ENCODE data around the gene ZNF609.

Gene ZNF609

DNA sequence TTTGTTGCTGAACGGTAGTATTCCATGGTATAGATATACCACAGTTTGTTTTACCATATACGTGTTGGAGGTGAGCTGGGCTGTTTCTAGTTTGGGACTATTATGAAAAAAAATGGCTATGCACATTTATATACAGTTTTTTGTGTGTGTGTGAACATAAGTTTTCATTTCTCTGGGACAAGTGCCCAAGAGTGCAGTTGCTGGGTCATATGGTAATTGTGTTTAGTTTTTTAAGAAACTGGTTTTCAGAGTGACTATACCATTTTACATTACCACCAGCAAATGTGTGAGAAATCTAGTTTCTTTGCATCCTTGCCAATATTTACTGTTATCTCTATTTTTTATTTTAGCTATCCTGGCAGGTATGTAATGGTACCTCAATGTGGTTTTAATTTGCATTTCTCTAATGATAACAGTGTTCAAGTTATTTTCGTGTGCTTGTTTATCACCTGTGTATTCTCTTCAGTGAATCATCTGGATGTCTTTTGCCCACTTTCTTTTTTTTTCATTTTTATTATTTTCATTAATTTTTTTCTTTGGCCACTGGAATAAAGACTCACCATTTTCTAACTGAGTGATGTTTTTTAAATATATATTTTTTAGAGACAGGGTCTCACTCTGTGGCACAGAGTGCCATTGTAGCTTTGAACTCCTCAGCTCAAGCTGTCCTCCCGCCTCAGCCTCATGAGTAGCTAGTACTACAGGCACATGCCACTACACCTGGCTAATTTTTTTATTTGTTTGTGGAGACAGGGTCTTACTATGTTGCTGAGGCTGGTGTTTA is 75.3 kb downstream of the ZNF609 start:
- DNase-seq (ENCODE audit: low read depth, low spot score): no peak

DNA sequence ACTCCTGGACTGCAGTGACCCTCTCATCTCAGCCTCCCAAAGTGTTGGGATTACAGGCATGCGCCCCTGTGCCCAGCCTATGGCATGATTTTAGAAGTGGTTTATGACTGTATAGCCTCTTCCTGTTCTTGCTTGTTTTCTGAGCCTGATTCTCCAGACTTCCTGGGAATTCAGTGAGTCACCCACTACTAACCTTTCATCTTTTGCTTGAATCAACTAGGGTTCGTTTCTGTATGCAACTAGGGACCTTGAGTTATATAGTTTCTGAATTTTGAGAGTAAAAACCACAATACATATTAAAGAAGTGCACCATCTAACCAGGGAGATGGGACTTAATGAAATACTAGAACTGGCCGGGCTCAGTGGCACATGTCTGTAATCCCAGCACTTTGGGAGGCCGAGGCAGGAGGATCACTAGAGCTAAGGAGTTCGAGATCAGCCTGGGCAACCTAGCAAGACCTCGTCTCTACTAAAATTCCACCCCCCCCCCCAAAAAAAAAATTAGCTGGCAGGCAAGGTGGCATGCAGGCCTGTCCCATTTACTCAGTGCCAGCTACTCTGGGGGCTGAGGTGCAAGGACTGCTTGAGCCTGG is 76.0 kb downstream of the ZNF609 start:
- DNase-seq (ENCODE audit: low read depth, low spot score): no peak

DNA sequence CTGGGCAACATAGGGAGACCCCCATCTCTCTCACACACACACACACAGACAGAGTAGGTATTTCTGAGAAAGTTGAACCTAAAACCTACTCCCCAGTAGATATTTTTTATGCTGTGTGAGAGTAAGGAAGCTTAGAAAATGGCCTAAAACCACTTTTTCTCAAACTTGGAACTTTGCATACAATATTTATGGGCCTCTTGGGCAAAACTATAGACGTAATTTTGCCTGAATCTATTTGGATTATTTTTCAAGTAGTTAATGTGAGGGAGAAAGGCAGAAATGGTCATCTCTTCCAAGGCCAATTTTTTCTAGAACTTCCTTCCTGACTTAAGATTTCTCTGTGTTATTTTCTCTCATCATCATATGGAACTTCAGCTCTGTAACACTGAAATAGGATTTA is 81.7 kb downstream of the ZNF609 start:
- no peak for DNase-seq (ENCODE audit: low read depth, low spot score)

DNA sequence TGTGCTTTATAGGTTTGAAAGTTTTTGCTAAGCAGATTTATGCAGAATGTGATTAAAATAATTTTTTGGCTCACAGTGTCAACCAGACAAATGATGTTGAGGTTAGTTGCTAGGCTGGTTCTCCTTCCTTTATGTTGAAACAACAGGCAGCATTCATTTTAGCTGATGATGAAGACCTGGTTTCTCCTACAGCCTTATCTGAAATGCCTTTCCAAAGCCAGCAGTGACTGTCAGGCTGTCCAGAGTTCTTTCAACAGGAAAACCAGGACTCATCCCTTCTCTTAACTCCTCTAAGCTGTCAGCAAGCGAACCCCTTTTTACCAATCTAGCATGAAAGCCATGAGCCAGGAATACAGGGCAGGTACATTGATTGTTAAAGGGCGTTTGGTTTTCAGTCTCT is 84.1 kb downstream of the ZNF609 start:
- no peak for DNase-seq (ENCODE audit: low read depth, low spot score)

DNA sequence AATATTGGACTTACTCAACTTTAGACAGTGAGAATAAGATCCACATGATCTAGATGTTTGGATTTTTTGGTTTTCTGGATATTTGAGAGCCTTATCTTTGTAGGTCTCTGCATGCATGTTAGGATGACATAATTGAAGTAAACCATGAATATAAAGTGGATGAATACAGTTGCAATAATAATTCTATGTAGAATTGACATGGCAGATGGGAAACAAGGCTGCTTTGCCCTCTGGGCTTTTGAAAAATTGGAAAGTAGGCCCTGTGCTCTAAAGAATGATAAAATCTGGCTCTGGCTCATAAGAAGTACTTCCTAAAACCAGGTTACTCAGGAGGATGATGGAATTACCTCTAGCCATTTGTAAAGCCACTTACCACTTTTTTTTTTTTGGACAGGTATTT is 86.9 kb downstream of the ZNF609 start:
- DNase-seq (ENCODE audit: low read depth, low spot score): no peak

DNA sequence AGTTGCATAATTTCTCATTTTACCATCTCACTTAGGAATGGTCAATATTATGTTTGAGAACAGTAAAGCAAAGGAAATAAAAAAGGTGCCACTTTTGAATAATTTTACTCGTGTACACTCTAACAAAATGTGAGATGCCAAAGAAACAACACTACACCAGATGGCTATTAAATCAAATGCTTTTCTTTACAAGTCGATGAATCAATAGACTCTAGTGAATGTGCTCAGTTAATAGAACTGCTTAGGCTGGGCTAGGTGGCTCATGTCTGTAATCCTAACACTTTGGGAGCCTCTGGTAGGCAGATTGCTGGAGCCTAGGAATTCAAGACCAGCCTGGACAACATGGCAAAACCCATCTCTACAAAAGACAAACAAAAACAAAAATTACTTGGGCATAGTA is 87.9 kb downstream of the ZNF609 start:
- DNase-seq (ENCODE audit: low read depth, low spot score): no peak

DNA sequence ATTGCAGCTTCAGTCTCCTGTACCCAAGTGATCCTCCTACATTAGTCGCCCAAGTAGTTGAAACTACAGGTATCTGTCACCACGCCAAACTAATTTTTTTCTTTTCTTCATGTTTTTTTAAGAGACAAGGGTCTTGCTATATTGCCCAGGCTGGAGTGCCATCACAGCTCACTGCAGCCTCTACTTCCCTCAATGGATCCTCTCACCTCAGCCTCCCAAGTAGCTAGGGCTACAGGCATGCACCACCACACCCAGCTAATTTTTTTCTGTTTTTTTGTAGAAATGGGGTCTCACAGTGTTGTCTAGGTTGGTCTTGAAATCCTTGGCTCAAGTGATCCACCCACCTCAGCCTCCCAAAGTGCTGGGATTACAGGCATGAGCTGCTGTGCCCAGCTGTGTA is 89.5 kb downstream of the ZNF609 start:
- DNase-seq (ENCODE audit: low read depth, low spot score): no peak

DNA sequence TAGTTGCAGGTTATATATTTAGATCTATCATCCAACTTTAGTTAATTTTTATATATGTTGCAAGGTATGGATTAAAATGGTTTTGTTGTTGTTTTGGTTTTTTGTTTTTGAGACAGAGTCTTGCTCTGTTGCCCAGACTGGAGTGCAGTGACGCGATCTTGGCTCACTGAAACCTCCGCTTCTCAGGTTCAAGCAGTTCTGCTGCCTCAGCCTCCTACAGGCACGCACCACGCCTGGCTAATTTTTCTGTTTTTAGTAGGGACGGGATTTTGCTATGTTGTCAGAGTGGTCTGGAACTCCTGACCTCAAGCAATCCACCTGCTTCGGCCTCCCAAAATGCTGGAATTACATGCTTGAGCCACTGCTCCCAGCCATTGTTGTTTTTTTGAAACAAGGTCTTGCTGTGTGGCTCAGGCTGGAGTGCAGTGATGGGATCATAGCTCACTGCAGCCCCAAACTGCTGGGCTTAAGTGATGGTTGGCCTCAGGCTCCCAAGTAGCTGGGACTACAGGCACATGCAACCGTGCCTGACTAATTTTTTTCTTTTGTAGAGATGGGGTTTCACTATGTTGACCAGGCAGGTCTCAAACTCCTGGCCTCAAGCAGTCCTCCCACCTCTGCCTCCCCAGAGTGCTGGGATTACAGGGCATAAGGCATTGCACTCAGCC is 92.0 kb downstream of the ZNF609 start:
- DNase-seq (ENCODE audit: low read depth, low spot score): no peak

DNA sequence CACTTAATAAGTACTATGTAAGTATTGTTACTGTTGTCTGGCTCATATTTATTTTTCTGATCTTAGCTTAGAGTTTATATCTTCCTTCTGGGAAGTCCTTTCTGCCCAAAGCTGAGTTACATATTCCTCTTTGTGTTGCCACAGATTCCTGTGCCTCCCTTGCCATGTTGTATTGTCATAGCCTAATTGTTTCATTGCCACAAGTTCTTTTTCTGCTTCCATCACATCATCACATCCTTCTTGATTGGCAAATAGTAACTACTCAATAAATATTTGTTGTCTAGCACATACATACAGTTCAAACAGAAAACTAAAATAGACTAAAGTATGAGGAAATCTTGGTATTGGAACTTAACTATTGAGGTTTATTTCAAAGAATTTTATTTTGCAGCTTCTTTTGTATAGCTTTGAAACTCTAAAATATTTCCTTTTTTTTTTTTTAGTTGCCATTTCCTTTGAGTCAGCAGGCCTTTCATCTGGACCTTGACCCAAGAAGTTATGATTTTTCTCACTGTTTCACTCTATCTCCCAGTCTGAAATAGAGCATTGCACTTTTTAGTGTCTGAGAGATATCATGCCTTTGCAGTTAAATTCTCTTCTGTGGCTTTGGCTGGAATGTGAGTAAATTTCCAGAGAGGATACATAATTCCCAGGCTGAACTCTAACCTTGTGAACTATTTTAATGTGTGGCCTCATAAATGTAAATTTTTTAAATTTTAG is 98.2 kb downstream of the ZNF609 start:
- no peak for DNase-seq (ENCODE audit: low read depth, low spot score)

DNA sequence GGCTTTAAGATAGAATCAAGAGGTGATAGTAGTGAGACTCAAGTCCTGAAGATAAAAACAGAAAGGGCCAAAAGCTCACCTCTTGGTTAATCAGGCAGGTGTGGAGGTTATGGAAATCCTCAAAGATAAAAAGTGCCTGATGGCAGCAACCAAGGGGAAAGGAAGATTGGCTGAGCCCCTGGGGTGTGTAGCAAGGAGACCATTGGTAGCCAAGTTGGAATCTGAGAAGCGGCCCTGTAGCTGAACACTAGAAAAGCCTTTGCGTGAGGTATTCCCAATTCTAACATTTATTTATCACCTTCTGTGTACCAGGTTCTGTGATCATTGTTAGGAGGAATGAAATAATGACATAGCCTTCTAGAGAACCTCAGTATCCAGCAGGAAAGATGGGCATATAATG is 98.9 kb downstream of the ZNF609 start:
- no peak for DNase-seq (ENCODE audit: low read depth, low spot score)

DNA sequence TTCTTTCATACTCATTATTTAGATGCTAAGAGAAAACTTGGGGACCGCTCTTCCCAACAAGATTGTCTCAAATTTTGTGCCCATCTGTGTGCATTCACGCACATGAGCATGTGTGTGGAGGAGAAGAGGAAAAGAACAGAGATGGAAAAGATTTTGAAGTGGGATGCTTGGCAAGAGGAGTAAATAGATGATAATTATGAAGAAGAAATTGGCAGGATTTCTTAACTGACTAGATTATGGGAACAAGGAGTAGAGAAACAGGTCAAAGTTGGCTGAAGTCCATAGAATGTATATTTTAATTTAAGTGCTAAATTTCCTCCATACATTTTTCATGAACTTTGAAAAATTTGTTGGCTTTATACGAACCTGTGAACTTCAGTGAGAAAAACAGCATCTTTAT is 100.1 kb downstream of the ZNF609 start:
- DNase-seq (ENCODE audit: low read depth, low spot score): no peak

DNA sequence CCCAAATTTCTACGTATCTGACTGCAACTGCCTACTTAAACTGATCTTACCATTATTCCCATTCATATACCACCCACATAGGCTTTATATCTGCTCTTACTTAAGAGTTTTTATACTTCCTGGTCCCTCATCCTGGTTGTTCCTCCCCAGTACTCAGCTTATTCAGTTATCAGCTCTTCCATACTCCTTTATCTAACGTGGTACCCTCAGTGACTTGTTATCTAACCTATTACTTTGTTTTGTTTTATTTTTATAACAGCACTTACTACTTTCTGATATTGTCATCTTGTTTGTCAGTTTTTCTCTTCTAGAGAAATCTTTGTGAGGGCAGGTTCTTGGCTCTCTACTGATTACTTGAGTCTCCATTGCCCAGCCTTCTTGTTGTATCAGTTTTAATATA is 100.6 kb downstream of the ZNF609 start:
- DNase-seq (ENCODE audit: low read depth, low spot score): no peak

DNA sequence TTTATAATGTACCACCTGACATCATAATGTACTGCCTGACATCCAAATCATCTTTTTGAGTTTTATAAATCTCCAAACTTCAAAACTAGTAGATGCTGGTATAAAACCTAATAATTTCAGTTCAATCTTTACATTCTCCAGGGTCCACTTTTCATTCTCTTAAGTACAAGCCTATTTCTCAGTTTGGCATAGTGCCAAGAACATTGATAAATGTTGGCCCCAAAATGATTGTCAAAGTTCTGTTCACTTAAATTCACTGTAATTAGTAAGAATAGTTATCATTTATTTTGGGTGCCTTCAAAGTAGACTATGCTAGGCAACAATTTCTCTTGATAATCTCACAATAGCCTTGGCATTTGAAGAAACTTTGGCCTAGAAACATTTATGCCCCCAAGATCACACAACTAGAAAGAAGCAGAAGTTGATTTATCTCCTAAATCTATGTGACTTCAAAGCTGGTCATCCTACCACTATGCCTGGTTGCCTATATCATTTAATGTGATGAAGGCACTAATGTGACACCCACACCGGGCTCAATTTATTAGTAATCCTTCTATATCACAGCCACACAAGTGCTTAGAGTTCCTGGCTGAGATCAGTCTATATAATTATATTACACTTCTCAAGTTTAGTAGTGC is 101.7 kb downstream of the ZNF609 start:
- no peak for DNase-seq (ENCODE audit: low read depth, low spot score)

DNA sequence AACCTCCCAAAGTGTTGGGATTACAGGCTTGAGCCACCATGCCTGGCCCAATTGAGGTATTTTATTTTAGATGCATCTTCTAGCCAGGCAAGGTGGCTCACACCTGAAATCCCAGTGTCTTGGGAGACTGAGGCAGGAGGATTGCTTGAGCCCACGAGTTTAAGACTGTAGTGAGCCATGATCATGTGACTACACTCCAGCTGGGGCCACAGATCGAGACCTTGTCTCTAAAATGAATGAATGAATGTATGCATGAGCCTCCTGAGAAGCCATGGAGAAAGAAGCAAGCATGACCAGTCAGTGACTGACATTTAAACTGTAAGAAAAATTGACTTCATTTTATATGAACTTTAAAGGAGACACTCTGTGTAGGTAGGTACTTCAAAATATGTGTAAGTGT is 105.7 kb downstream of the ZNF609 start:
- DNase-seq (ENCODE audit: low read depth, low spot score): no peak

DNA sequence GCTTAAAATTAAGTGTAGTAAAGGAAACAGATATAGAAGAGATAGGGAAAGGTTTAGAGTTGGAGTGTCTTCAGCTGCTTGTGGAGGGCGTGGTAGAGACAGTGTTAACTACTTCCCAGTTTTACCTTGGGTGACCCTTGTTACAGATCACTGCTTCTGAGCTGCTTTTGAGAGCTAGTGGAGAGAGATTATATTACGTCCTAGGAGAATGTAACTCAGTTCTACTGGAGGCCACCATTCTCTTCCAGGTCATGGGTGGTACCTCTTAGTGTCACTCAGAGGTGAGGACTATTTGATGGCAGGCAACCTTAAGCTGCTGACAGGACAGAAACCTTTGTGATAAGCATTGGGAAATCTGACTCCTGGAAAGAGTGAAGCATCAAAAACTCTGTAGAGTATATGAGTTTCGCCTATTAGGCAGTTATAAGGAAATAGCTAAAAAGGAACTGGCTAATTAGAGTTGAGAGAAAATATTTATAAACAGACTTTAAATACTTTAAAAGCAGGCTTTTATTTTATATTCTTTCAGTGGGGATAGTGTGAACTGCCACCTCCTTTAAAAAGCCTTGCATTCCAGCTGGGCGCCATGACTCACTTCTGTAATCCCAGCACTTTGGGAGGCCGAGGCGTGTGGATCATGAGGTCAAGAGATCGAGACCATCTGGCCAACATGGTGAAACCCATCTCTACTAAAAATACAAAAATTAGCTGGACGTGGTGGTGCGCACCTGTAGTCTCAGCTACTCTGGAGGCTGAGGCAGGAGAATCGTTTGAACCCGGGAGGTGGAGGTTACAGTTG is 106.5 kb downstream of the ZNF609 start:
- no peak for DNase-seq (ENCODE audit: low read depth, low spot score)

DNA sequence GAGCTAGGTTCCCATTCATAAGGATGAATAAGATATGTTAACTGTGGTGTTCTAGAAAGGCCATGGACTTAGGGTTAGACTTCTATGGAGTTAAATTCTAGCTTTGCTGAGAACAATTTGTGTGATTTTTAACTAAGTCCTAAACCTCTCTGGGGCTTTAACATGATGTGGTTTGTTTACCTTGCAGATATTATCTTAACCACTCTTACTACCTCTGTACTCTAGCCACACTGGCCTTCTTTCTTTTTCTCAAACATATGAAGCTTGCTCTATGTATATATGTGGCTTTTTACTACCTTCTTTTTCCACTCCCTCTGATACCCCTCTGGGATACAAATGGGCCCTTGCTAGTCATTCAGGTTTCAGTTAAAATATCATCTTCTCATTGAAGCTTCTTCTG is 108.4 kb downstream of the ZNF609 start:
- no peak for DNase-seq (ENCODE audit: low read depth, low spot score)

DNA sequence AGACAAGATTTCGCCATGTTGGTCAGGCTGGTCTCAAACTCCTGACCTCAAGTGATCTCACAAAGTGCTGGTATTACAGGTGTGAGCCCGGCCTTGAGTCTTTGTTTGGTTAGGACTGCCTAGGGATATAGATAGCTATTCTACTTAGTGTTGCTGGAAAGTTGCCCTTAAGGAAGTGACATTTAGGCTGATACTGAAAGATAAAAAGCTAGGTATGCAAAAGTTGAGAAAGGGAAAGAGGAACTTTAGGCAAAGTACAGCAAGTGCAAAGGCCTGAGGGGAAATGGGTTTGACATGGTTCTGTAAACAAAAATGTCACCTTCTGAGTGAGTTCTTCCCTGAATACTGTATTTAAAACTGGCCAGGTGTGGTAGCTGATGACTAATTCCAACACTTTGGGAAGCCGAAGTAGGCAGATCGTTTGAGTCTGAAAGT is 111.5 kb downstream of the ZNF609 start:
- no peak for DNase-seq (ENCODE audit: low read depth, low spot score)

DNA sequence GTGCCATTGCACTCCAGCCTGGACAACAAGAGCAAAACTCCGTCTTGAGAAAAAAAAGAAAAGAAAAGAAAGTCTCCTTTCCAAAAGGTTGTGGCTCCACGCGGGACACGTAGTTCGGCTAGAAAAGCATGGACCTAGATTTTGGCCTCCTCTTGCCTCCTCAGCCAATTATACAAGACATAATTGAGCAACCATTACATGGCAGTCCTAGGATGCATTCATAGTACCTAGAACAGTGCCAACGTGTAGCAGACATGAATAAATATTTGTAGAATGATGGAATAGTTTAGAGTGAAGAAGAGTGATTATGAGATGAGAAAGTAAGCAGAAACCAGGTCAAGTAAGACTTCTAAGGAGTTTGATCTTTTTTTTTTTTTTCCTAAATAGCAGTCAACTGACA is 112.5 kb downstream of the ZNF609 start:
- DNase-seq (ENCODE audit: low read depth, low spot score): no peak

DNA sequence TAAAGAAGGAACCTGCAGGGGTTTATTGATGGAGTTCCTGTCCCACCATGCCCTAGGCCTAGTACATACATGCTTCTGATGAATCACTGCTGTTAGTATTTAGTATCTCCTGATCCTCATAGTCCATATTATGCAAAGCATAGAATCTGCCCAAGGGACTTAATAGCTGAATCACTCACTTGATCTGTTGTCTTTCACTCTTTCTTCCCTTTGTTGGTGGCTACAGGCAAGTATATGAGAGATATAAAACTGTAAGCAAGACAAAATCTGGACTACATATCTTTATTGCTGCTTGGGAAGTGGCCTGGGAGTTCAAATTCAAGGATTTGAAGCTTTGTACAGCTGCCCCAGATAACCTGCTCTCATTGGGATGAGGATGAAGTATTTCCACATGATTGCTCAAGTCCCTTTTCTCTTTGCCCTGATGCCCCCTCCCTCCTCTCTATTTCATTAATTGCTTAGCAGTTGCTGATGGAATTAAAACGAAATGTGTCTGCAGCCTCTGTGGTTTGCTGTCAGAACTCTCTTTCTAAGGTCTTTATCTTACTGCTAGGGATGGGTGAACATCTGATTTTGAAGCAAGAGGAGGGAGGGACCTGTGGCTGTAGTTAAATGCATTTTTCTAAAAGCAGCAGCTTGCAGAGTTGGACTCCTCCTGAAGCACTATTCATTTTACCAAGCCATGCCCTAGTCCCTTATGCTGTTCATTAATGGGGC is 114.1 kb downstream of the ZNF609 start:
- DNase-seq (ENCODE audit: low read depth, low spot score): no peak

DNA sequence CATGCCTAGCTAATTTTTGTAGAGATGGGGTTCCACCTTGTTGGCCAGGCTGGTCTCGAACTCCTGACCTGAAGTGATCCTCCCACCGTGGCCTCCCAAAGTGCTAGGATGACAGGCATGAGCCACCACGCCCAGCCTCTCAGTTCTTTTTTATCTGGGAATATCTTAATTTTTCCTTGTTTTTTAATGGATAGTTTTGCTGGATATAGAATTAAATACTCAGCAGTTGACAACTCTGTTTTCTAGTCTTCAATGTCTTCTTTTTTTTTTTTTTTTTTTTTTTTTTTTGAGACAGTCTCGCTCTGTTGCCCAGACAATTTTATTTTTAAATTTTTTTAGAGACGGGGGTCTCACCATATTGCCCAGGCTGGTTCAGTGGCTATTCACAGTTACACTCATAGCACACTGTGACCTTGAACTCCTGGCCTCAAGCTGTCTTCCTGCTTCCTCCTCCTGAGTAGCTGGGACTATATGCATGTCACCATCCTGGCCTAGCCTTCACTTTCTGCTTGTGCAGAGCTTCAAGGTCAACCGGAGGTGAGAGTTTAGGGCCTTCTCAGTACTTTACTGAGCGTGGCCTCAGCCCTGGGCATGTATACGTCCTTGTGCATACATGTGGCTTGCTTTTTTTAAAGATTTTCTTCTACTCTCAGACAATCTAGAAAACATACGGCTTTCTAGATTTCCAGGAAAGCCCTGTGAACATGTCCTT is 120.5 kb downstream of the ZNF609 start:
- no peak for DNase-seq (ENCODE audit: low read depth, low spot score)

Data from activated CD4-positive, CD25-positive, alpha-beta regulatory T cell treated with anti-CD3 and anti-CD28 coated beads, Interleukin-2, amount 50 U/mL, for 16 hours (primary cell).